Fibroblast of lung (primary cell): ENCODE results near the gene PSKH1. TPM values are rescaled to one million over a fixed set of nuclear protein-coding genes. Genes with fewer than 3 reads are reported as not detected.

Experiments used
- DNase-seq, 2 donors: peaks; one replicate each; pipeline versions ENCODE4 v3.0.0 to v3.0.0-alpha.2; 2010; ENCODE audit warnings: low read depth in 2 of 2
- H2AFZ ChIP-seq: 2 replicates; pipeline ENCODE4 v1.5.1; 2012; ENCODE audit warnings: low read length, control low read depth, inconsistent platforms
- H3K27ac ChIP-seq: 2 replicates; pipeline ENCODE4 v1.5.1; 2011; ENCODE audit warnings: low read length, control low read depth; ENCODE audit not compliant: insufficient read depth
- H3K27me3 ChIP-seq: 2 replicates; pipeline ENCODE4 v1.5.1; 2011; ENCODE audit warnings: mild to moderate bottlenecking, low read length; ENCODE audit not compliant: control insufficient read depth, insufficient read depth
- H3K36me3 ChIP-seq: 2 replicates; pipeline ENCODE4 v1.5.1; 2011; ENCODE audit warnings: low read length; ENCODE audit not compliant: control insufficient read depth, insufficient read depth
- H3K4me1 ChIP-seq: 2 replicates; pipeline ENCODE4 v1.5.1; 2011; ENCODE audit warnings: low read length; ENCODE audit not compliant: control insufficient read depth, insufficient read depth; ENCODE audit errors: extremely low read depth
- H3K4me2 ChIP-seq: 2 replicates; pipeline ENCODE4 v1.5.1; 2011; ENCODE audit warnings: low read length, control low read depth; ENCODE audit not compliant: insufficient read depth; ENCODE audit errors: extremely low read depth
- H3K4me3 ChIP-seq, 4 experiments: fragments of 200-600 bp in 1 of 4; sonication (generic) in 1 of 4; replicated peaks in 1 of 4; 2 replicates each; pipeline ENCODE4 v1.5.1; 2011 to 2016; ENCODE audit warnings: low read length in 4 of 4, low read depth in 3 of 4, mild to moderate bottlenecking in 3 of 4, control low read depth in 2 of 4, inconsistent platforms in 1 of 4, mixed read lengths in 1 of 4; ENCODE audit not compliant: insufficient read depth in 1 of 4; ENCODE audit errors: control extremely low read depth in 1 of 4
- H3K79me2 ChIP-seq: 2 replicates; pipeline ENCODE4 v1.5.1; 2012; ENCODE audit warnings: mild to moderate bottlenecking, low read length, inconsistent platforms; ENCODE audit not compliant: control insufficient read depth, insufficient read depth
- H3K9ac ChIP-seq: 2 replicates; pipeline ENCODE4 v1.5.1; 2011; ENCODE audit warnings: mild to moderate bottlenecking, low read length, control low read depth; ENCODE audit not compliant: insufficient read depth
- H3K9me3 ChIP-seq: 2 replicates; pipeline ENCODE4 v1.5.1; 2012; ENCODE audit warnings: low read depth, low read length; ENCODE audit not compliant: control insufficient read depth, insufficient read depth
- H4K20me1 ChIP-seq: 2 replicates; pipeline ENCODE4 v1.5.1; 2011; ENCODE audit warnings: low read length; ENCODE audit not compliant: control insufficient read depth, insufficient read depth; ENCODE audit errors: extremely low read depth
- CTCF ChIP-seq, 2 donors: IDR thresholded peaks in 1 of 2; conservative IDR thresholded peaks in 1 of 2; 1 replicate in 1 of 2; 2 replicates in 1 of 2; pipeline ENCODE4 v1.5.1; 2011 to 2012; ENCODE audit warnings: low read length in 2 of 2, control low read depth in 1 of 2, inconsistent platforms in 1 of 2, low read depth in 1 of 2, mild to moderate bottlenecking in 1 of 2
- EZH2 ChIP-seq: IDR thresholded peaks from 2 replicates; pipeline ENCODE4 v1.5.1; 2012; ENCODE audit warnings: low read length, control low read depth, mild to moderate bottlenecking; ENCODE audit errors: missing control alignments
- polyA plus RNA-seq, 2 donors: library from polyadenylated mRNA; depleted of rRNA in 1 of 2; stranded (reverse) in 1 of 2; unstranded in 1 of 2; fragments of >200 nt; gene quantifications; 2 replicates each; pipeline ENCODE4 v1.2.1, GENCODE V29; 2011 to 2012; ENCODE audit warnings: missing spikeins in 1 of 2
- total RNA-seq: library from RNA; depleted of rRNA; stranded (reverse); fragments of >200 nt; gene quantifications from 2 replicates; pipeline ENCODE4 v1.2.1, GENCODE V29; 2014

Gene PSKH1
- total and polyA plus RNA-seq, 2 donors (not counting 1 experiment from before 2014, with no cell fraction given) = 13.4 to 15.4 TPM

GRCh38 chr16:67977469-67978227 is 84.6 kb downstream of the PSKH1 start:
- no peaks in the 10 kb centered on the region for H3K4me1 ChIP-seq
- H3K36me3 ChIP-seq = no peaks in the 10 kb centered on the region
- H3K79me2 ChIP-seq = no peaks in the 10 kb centered on the region
- H3K9me3 ChIP-seq = no peaks in the 10 kb centered on the region
- no peaks in the 10 kb centered on the region for H4K20me1 ChIP-seq
- TF ChIP-seq CTCF (conservative IDR thresholded peaks at IDR 0.05 in 1 of 2, IDR thresholded peaks at IDR 0.05 in 1 of 2; ENCODE audit: low read depth in 1 of 2, low read length in 2 of 2) (no peak), EZH2 (no peak)
- H3K27me3 ChIP-seq = peaks cover 11% of the 10 kb centered on the region
- H3K27ac ChIP-seq = no peak overlapping the region
- H2AFZ ChIP-seq = no peak overlapping the region
- no peak overlapping the region for H3K9ac ChIP-seq
- DNase-seq = no peak
- no peak overlapping the region for H3K4me3 ChIP-seq
- H3K4me2 ChIP-seq = no peak overlapping the region

Other genes with a start within 250 kb of the PSKH1 start
- 0.17 and 0.26 TPM in 2 replicates for gene CARMIL2, start 248.1 kb upstream of the PSKH1 start, total RNA-seq
- gene CARMIL2, start 248.1 kb upstream of the PSKH1 start, polyA plus RNA-seq = 0.02 and 0.07 TPM in 2 replicates
- 9.2 and 9.5 TPM in 2 replicates for gene ACD, start 233.0 kb upstream of the PSKH1 start, total RNA-seq
- 7.9 and 16.1 TPM in 2 replicates for gene ACD, start 233.0 kb upstream of the PSKH1 start, polyA plus RNA-seq
- 4.1 and 4.8 TPM in 2 replicates for gene PARD6A, start 232.3 kb upstream of the PSKH1 start, total RNA-seq
- gene PARD6A, start 232.3 kb upstream of the PSKH1 start, polyA plus RNA-seq = 0.36 and 1.0 TPM in 2 replicates
- gene ENKD1, start 226.5 kb upstream of the PSKH1 start, total RNA-seq = 17.8 and 19.0 TPM in 2 replicates
- 3.2 and 3.7 TPM in 2 replicates for gene ENKD1, start 226.5 kb upstream of the PSKH1 start, polyA plus RNA-seq
- 5.6 and 9.2 TPM in 2 replicates for gene C16orf86, start 226.4 kb upstream of the PSKH1 start, total RNA-seq
- gene C16orf86, start 226.4 kb upstream of the PSKH1 start, polyA plus RNA-seq = 0.63 and 0.73 TPM in 2 replicates
- gene GFOD2, start 173.9 kb upstream of the PSKH1 start, total RNA-seq = 12.8 and 15.2 TPM in 2 replicates
- gene GFOD2, start 173.9 kb upstream of the PSKH1 start, polyA plus RNA-seq = 9.2 and 10.0 TPM in 2 replicates
- gene RANBP10, start 86.7 kb upstream of the PSKH1 start, total RNA-seq = 3.9 and 4.6 TPM in 2 replicates
- gene RANBP10, start 86.7 kb upstream of the PSKH1 start, polyA plus RNA-seq = 7.1 and 8.9 TPM in 2 replicates
- 1.2 and 1.5 TPM in 2 replicates for gene TSNAXIP1, start 86.4 kb upstream of the PSKH1 start, total RNA-seq
- gene TSNAXIP1, start 86.4 kb upstream of the PSKH1 start, polyA plus RNA-seq = 0.30 and 0.45 TPM in 2 replicates
- gene THAP11, start 50.9 kb upstream of the PSKH1 start, total RNA-seq = 37.7 and 42.9 TPM in 2 replicates
- gene THAP11, start 50.9 kb upstream of the PSKH1 start, polyA plus RNA-seq = 15.8 and 16.0 TPM in 2 replicates
- 127 TPM in 2 replicates for gene NUTF2, start 46.3 kb upstream of the PSKH1 start, total RNA-seq
- 310 and 410 TPM in 2 replicates for gene NUTF2, start 46.3 kb upstream of the PSKH1 start, polyA plus RNA-seq
- gene CENPT, start 45.6 kb upstream of the PSKH1 start, total RNA-seq = 15.4 and 23.1 TPM in 2 replicates
- gene CENPT, start 45.6 kb upstream of the PSKH1 start, polyA plus RNA-seq = 30.2 and 40.2 TPM in 2 replicates
- 38.0 and 49.4 TPM in 2 replicates for gene EDC4, start 20.2 kb upstream of the PSKH1 start, total RNA-seq
- gene EDC4, start 20.2 kb upstream of the PSKH1 start, polyA plus RNA-seq = 27.4 and 35.0 TPM in 2 replicates
- 0.17 TPM in 1 of 2 replicates, not detected in the other for gene NRN1L, start 8.4 kb upstream of the PSKH1 start, total RNA-seq
- gene NRN1L, start 8.4 kb upstream of the PSKH1 start, polyA plus RNA-seq = 0.09 and 0.10 TPM in 2 replicates
- gene CTRL, start 38.6 kb downstream of the PSKH1 start, total RNA-seq = 0.26 and 0.33 TPM in 2 replicates
- 0.14 and 0.53 TPM in 2 replicates for gene CTRL, start 38.6 kb downstream of the PSKH1 start, polyA plus RNA-seq
- gene PSMB10, start 43.6 kb downstream of the PSKH1 start, total RNA-seq = 53.2 and 66.9 TPM in 2 replicates
- gene PSMB10, start 43.6 kb downstream of the PSKH1 start, polyA plus RNA-seq = 18.1 and 21.7 TPM in 2 replicates
- 3.3 and 6.4 TPM in 2 replicates for gene LCAT, start 50.9 kb downstream of the PSKH1 start, total RNA-seq
- 4.5 and 5.8 TPM in 2 replicates for gene LCAT, start 50.9 kb downstream of the PSKH1 start, polyA plus RNA-seq
- gene SLC12A4, start 75.4 kb downstream of the PSKH1 start, total RNA-seq = 60.4 and 120 TPM in 2 replicates
- gene SLC12A4, start 75.4 kb downstream of the PSKH1 start, polyA plus RNA-seq = 41.4 and 42.2 TPM in 2 replicates
- gene DPEP3, start 87.2 kb downstream of the PSKH1 start, total RNA-seq = not detected in 2 replicates
- not detected in 2 replicates for gene DPEP3, start 87.2 kb downstream of the PSKH1 start, polyA plus RNA-seq
- not detected in 2 replicates for gene DPEP2, start 106.2 kb downstream of the PSKH1 start, total RNA-seq
- not detected in 2 replicates for gene DPEP2, start 106.2 kb downstream of the PSKH1 start, polyA plus RNA-seq
- not detected in 2 replicates for gene DPEP2NB, start 122.7 kb downstream of the PSKH1 start, total RNA-seq
- gene DPEP2NB, start 122.7 kb downstream of the PSKH1 start, polyA plus RNA-seq = not detected in 2 replicates
- 10.7 and 12.3 TPM in 2 replicates for gene DDX28, start 130.0 kb downstream of the PSKH1 start, total RNA-seq
- 5.3 and 8.6 TPM in 2 replicates for gene DDX28, start 130.0 kb downstream of the PSKH1 start, polyA plus RNA-seq
- gene DUS2, start 130.0 kb downstream of the PSKH1 start, total RNA-seq = 12.3 and 16.8 TPM in 2 replicates
- 10.2 and 15.5 TPM in 2 replicates for gene DUS2, start 130.0 kb downstream of the PSKH1 start, polyA plus RNA-seq
- gene NFATC3, start 192.1 kb downstream of the PSKH1 start, total RNA-seq = 10.6 and 11.0 TPM in 2 replicates
- gene NFATC3, start 192.1 kb downstream of the PSKH1 start, polyA plus RNA-seq = 9.6 and 10.1 TPM in 2 replicates